ENCODE measurements around the gene NEURL4.
"Not testable (repeated sequence)": the region's sequence is repeated elsewhere in the genome, so short reads cannot be mapped to it uniquely, and the experiment has no call there.

NEURL4 gene

DNA sequence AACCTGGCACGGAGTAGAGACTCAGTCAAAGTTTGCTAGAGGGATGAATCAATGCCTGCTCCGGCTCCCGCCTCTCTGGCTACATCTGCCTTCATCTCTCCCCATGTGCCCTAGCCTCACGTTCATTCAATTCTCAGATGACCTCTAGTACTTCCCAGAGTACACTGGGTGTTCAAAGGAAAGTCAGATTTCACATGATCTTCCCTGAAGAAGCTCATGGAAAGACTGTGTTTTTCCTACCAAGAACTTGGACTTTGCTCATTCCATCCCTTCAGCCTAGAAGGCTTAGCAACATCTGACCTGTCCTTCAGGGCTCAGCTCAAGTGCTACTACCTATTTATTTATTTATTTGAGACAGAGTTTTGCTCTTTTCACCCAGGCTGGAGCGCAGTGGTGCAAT lies 40.7 kb upstream of the NEURL4 start:
- peaks cover 11% of the 10 kb centered on the region; the same call in 1 of the 2 replicates for H3K27me3 ChIP-seq (ENCODE audit: control insufficient read depth, low read length)
- no peaks in the 10 kb centered on the region for H3K9me3 ChIP-seq (ENCODE audit: control insufficient read depth, insufficient read depth, low read length)
- H3K4me3 ChIP-seq (ENCODE audit: low read length), result no peak overlapping the region
- H3K4me2 ChIP-seq (ENCODE audit: low read length), result no peak overlapping the region
- H3K9me2 ChIP-seq (replicated peaks; ENCODE audit: control insufficient read depth, low read length), result no peaks in the 10 kb centered on the region
- no peaks in the 10 kb centered on the region for H4K20me1 ChIP-seq (ENCODE audit: control insufficient read depth, insufficient read depth, low read depth, low read length)
- H3K4me1 ChIP-seq (ENCODE audit: control insufficient read depth, low read length), result no peaks in the 10 kb centered on the region
- no peaks in the 10 kb centered on the region for H3K36me3 ChIP-seq (ENCODE audit: control insufficient read depth, low read length)
- TF ChIP-seq EZH2phosphoT487 (IDR thresholded peaks at IDR 0.05; ENCODE audit: borderline replicate concordance, low read length), result no peak
- TF ChIP-seq, protein P1, sequence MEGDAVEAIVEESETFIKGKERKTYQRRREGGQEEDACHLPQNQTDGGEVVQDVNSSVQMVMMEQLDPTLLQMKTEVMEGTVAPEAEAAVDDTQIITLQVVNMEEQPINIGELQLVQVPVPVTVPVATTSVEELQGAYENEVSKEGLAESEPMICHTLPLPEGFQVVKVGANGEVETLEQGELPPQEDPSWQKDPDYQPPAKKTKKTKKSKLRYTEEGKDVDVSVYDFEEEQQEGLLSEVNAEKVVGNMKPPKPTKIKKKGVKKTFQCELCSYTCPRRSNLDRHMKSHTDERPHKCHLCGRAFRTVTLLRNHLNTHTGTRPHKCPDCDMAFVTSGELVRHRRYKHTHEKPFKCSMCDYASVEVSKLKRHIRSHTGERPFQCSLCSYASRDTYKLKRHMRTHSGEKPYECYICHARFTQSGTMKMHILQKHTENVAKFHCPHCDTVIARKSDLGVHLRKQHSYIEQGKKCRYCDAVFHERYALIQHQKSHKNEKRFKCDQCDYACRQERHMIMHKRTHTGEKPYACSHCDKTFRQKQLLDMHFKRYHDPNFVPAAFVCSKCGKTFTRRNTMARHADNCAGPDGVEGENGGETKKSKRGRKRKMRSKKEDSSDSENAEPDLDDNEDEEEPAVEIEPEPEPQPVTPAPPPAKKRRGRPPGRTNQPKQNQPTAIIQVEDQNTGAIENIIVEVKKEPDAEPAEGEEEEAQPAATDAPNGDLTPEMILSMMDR (IDR thresholded peaks at IDR 0.05; ENCODE audit: low read depth, low read length, poor library complexity, severe bottlenecking), result no peak
- H3K27ac ChIP-seq (ENCODE audit: low read depth, low read length), result no peak overlapping the region
- H3K79me2 ChIP-seq (ENCODE audit: control insufficient read depth, low read length), result no peaks in the 10 kb centered on the region
- H3F3A ChIP-seq (ENCODE audit: control insufficient read depth, insufficient read depth), result no peaks in the 10 kb centered on the region

DNA sequence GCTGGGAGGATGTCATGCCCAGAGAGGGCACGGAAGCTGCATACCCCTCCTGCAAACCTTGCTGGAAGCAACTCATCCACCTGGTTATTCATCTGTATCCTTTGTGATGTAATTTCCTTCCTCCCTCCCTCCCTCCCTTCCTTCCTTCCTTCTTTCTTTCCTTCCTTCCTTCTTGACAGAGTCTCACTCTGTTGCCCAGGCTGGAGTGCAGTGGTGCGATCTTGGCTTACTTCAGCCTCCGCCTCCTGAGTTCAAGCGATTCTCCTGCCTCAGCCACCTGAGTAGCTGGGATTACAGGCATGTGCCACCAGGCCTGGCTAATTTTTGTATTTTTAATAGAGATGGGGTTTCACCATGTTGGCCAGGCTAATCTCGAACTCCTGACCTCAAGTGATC lies 39.5 kb upstream of the NEURL4 start:
- H3K4me3 ChIP-seq (ENCODE audit: low read length); H3F3A ChIP-seq (ENCODE audit: control insufficient read depth, insufficient read depth); H4K20me1 ChIP-seq (ENCODE audit: control insufficient read depth, insufficient read depth, low read depth, low read length); H3K36me3 ChIP-seq (ENCODE audit: control insufficient read depth, low read length); H3K9me2 ChIP-seq (replicated peaks; ENCODE audit: control insufficient read depth, low read length); H3K27ac ChIP-seq (ENCODE audit: low read depth, low read length); H3K4me2 ChIP-seq (ENCODE audit: low read length); H3K79me2 ChIP-seq (ENCODE audit: control insufficient read depth, low read length); H3K9me3 ChIP-seq (ENCODE audit: control insufficient read depth, insufficient read depth, low read length); H3K4me1 ChIP-seq (ENCODE audit: control insufficient read depth, low read length): not testable (repeated sequence)
- peaks cover 11% of the 10 kb centered on the region; the same call in 1 of the 2 replicates for H3K27me3 ChIP-seq (ENCODE audit: control insufficient read depth, low read length)

DNA sequence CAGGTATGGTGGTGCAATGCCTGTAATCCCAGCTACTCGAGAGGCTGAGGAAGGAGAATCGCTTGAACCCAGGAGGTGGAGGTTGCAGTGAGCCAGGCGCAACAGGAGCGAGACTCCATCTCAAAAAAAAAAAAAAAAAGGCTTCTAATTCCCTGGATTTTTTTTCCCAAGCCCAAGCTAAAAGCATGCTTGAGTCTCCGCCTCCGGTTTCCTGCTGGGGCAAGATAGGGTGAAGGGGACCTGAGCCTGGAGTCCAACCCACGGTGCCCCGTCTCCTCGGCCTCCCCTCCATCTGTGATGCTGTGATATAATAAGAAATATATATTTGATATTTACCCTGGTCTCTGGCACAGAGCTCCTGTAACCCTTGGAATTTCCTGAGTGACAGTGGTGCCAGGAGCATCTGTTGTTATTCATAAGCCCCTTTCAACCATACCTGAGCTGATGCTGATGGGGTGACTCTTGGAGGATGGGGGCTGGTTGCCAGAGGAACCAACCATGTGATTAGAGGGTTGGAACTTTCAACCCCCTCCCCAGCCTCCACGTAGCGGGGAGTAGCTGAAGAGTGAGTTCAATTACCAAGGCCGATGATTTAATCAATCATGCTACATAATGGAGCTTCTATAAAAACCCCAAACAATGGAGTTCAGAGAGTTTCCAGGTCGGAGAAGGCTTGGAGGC lies 38.9 kb upstream of the NEURL4 start:
- TF ChIP-seq, protein P1 (IDR thresholded peaks at IDR 0.05; ENCODE audit: low read depth, low read length, poor library complexity, severe bottlenecking), result no peak
- Histone ChIP-seq H3K36me3 (ENCODE audit: control insufficient read depth, low read length) (no peaks in the 10 kb centered on the region), H3F3A (ENCODE audit: control insufficient read depth, insufficient read depth) (no peaks in the 10 kb centered on the region), H4K20me1 (ENCODE audit: control insufficient read depth, insufficient read depth, low read depth, low read length) (no peaks in the 10 kb centered on the region), H3K4me3 (ENCODE audit: low read length) (no peak overlapping the region), H3K4me2 (ENCODE audit: low read length) (no peak overlapping the region), H3K9me3 (ENCODE audit: control insufficient read depth, insufficient read depth, low read length) (no peaks in the 10 kb centered on the region), H3K27ac (ENCODE audit: low read depth, low read length) (no peak overlapping the region), H3K79me2 (ENCODE audit: control insufficient read depth, low read length) (no peaks in the 10 kb centered on the region), H3K4me1 (ENCODE audit: control insufficient read depth, low read length) (no peaks in the 10 kb centered on the region), H3K9me2 (replicated peaks; ENCODE audit: control insufficient read depth, low read length) (no peaks in the 10 kb centered on the region), H3K27me3 (ENCODE audit: control insufficient read depth, low read length) (peaks cover 11% of the 10 kb centered on the region; the same call in 1 of the 2 replicates)

DNA sequence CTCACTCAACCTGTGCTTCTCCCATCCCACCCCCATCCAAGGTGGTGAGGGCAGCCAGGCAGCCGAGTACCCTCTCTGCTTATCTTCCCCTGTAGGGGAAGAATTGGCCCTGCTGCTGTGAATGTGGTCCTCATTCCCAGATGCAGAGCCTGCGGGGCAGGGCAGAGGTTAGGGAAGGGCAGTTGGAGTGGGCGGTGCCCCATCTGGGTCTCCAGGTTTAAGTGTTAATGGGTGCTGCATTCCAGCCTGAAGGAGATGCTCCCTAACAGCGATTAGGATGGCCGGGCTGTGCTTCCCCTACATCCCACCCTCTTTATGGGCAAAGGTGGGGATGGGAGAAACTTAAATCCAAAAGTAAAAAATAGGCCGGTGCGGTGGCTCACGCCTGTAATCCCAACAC lies 37.9 kb upstream of the NEURL4 start:
- H3K4me1 ChIP-seq (ENCODE audit: control insufficient read depth, low read length), result no peaks in the 10 kb centered on the region
- no peak overlapping the region for H3K4me3 ChIP-seq (ENCODE audit: low read length)
- H4K20me1 ChIP-seq (ENCODE audit: control insufficient read depth, insufficient read depth, low read depth, low read length), result no peaks in the 10 kb centered on the region
- no peaks in the 10 kb centered on the region for H3K36me3 ChIP-seq (ENCODE audit: control insufficient read depth, low read length)
- TF ChIP-seq, protein P1 (IDR thresholded peaks at IDR 0.05; ENCODE audit: low read depth, low read length, poor library complexity, severe bottlenecking), result no peak
- TF ChIP-seq EZH2phosphoT487 (IDR thresholded peaks at IDR 0.05; ENCODE audit: borderline replicate concordance, low read length), result no peak
- no peaks in the 10 kb centered on the region for H3K9me3 ChIP-seq (ENCODE audit: control insufficient read depth, insufficient read depth, low read length)
- no peaks in the 10 kb centered on the region for H3K9me2 ChIP-seq (replicated peaks; ENCODE audit: control insufficient read depth, low read length)
- H3K4me2 ChIP-seq (ENCODE audit: low read length), result no peak overlapping the region
- H3K27ac ChIP-seq (ENCODE audit: low read depth, low read length), result no peak overlapping the region
- H3K27me3 ChIP-seq (ENCODE audit: control insufficient read depth, low read length), result peaks cover 8% of the 10 kb centered on the region; the same call in 1 of the 2 replicates
- H3F3A ChIP-seq (ENCODE audit: control insufficient read depth, insufficient read depth), result no peaks in the 10 kb centered on the region
- no peaks in the 10 kb centered on the region for H3K79me2 ChIP-seq (ENCODE audit: control insufficient read depth, low read length)

DNA sequence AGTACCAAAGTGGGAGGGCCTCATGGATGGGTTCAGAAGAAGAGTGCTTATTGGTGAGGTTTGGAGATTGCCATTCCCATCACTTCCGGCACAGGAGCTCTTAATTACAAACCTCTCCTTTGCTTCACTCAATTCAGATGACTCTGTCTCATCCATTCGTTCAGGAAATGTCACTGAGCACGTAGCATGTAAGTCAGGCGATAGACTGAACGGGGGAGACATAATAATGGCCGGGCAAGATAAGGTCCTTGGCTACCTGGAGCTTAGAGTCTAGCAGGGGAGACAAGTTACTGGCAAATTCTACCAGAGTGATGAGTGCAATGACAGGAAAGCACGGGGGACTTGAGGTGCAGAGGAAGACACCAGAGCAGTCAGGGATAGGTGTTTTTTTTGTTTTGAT lies 36.8 kb upstream of the NEURL4 start:
- H3K27me3 ChIP-seq (ENCODE audit: control insufficient read depth, low read length); H3F3A ChIP-seq (ENCODE audit: control insufficient read depth, insufficient read depth); H3K9me2 ChIP-seq (replicated peaks; ENCODE audit: control insufficient read depth, low read length); H4K20me1 ChIP-seq (ENCODE audit: control insufficient read depth, insufficient read depth, low read depth, low read length); H3K9me3 ChIP-seq (ENCODE audit: control insufficient read depth, insufficient read depth, low read length); H3K79me2 ChIP-seq (ENCODE audit: control insufficient read depth, low read length); H3K36me3 ChIP-seq (ENCODE audit: control insufficient read depth, low read length); H3K27ac ChIP-seq (ENCODE audit: low read depth, low read length); H3K4me2 ChIP-seq (ENCODE audit: low read length); H3K4me1 ChIP-seq (ENCODE audit: control insufficient read depth, low read length); H3K4me3 ChIP-seq (ENCODE audit: low read length): not testable (repeated sequence)
